ENCODE results near the gene TMEM270.

DNA sequence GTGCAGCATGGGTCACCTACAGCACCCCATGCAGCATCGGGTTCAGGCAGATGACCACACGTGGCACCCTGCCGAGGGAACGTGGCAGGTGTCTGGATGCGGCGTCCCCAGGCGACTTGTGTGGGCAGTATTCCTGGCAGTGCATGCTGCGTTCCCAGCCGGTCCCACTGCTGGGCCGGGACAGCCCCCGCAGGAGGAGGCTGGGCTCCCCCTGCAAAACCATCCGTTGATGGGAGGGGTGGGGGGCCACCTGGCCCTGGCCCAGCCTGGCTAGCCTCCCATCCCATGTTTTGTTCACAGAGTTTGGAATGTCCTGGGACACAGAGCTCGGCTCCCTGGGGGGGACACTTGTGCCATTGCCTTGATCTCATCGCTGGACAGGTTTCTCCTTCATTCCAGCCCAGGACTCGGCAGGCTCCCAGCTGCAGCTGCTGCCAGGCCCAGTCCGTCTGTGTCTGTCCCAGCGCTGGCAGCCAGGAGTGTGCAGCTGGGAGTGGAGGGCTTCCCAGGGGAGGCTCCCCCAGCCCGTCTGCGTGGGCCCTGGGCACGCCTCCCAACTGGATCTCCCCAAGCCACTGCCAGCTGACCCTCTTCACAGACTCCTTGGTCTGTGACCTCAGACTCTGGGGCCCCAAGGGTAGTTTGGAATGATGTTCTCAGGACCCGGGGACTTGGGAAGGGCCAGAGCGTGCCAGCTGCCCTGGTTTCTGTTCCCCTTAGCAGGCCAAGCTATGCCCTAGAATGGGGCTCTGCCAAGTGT is 32.6 kb downstream of the TMEM270 start:
- TF ChIP-seq, protein P1, sequence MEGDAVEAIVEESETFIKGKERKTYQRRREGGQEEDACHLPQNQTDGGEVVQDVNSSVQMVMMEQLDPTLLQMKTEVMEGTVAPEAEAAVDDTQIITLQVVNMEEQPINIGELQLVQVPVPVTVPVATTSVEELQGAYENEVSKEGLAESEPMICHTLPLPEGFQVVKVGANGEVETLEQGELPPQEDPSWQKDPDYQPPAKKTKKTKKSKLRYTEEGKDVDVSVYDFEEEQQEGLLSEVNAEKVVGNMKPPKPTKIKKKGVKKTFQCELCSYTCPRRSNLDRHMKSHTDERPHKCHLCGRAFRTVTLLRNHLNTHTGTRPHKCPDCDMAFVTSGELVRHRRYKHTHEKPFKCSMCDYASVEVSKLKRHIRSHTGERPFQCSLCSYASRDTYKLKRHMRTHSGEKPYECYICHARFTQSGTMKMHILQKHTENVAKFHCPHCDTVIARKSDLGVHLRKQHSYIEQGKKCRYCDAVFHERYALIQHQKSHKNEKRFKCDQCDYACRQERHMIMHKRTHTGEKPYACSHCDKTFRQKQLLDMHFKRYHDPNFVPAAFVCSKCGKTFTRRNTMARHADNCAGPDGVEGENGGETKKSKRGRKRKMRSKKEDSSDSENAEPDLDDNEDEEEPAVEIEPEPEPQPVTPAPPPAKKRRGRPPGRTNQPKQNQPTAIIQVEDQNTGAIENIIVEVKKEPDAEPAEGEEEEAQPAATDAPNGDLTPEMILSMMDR (IDR thresholded peaks at IDR 0.05), result no peak
- peak in 2 of 4 donors; percentile 19 to 37 for TF ChIP-seq POLR2AphosphoS5 (IDR thresholded peaks at IDR 0.05)
- TF ChIP-seq POLR2A (IDR thresholded peaks at IDR 0.05), result no peak

Data from sigmoid colon (tissue), 4 donors.